Caki2 (cell line): Measurements from ENCODE around the gene ANKRD33B. TPM values are rescaled to one million over a fixed set of nuclear protein-coding genes. Genes with fewer than 3 reads are reported as not detected.

Source experiments
- DNase-seq: peaks from one replicate; pipeline ENCODE4 v3.0.0-alpha.2; 2015; ENCODE audit warnings: low read depth
- in situ Hi-C: cut with HindIII; loops from 2 replicates; pipeline ENCODE4 v1.10.0; 2016; ENCODE audit warnings: low sequenced_read_pairs, low pct_unique_long_range_greater_than_20kb, mixed read lengths
- total RNA-seq: library from RNA; depleted of rRNA; stranded (reverse); fragments of >200 nt; shearing (Covaris generic); gene quantifications from 2 replicates; pipeline ENCODE4 v1.2.3, GENCODE V29; 2014; ENCODE audit warnings: low replicate concordance

Gene ANKRD33B
- total RNA-seq, 1 experiment from 2014 or later: 9.3 TPM

GRCh38 chr5:10584714-10585517 is 21.0 kb downstream of the ANKRD33B start:
- in situ Hi-C loops: no loop called here
- no peak for DNase-seq

DNA sequence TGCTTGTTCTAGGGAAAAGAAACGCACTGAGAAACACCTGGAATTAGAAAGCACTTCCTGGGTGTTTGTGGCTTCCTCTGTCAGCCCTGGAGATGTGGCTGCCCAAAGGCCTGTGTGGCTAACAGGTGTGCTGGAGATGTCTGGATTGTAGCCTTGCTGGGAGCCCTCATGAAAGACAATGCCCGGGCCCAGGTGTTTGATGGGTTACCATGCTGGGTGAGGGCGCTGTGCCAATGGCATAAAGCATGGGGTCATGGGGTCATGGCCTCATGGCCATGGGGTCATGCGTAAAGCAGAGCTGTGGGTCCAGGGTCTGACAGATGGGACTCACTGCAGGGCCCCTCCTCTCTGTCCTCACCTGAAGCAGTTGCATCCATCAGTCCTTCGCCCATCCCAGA is 21.6 kb downstream of the ANKRD33B start:
- no peak for DNase-seq
- in situ Hi-C loops: no loop called here

DNA sequence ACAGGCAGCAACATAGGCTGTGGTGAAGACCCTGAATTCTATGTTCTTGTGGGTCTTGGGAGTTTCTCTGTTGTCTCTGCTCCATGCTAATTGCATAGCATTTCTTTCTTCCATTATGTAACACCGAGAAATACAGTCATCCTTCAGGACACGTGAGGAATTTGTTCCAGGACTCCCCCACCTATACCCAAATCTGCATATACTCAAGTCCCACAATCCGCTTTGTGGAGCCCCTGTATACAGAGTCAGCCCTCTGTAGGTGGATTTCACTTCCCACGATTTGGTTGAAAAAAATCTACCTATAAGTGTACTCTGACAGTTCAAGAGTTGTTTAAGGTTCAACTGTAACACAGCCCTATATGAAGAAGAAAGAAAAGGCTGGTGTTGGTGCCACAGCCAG is 22.1 kb downstream of the ANKRD33B start:
- in situ Hi-C loops: no loop called here
- no peak for DNase-seq

DNA sequence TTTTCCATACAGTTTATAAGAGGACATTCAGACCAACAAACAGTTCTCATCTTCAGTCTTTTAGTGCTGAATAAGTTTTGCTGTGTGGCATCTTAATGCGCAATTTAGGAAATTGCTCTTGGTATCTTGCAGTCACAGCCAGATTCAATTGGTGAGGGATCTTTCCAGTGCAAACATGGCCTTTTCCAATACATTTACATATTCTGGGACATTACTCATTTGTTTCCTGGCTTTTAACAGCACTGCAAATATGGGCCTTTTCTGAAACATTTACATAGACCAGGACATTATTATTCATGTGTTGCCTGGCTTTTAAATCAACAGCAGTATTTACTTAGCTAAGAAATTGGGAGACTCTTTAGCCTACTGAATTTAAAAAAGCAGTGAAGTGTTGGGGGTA is 22.7 kb downstream of the ANKRD33B start:
- DNase-seq: no peak
- in situ Hi-C loops: no loop called here

GRCh38 chr5:10588109-10588775 is 24.4 kb downstream of the ANKRD33B start:
- in situ Hi-C loops: no loop called here
- DNase-seq: no peak

DNA sequence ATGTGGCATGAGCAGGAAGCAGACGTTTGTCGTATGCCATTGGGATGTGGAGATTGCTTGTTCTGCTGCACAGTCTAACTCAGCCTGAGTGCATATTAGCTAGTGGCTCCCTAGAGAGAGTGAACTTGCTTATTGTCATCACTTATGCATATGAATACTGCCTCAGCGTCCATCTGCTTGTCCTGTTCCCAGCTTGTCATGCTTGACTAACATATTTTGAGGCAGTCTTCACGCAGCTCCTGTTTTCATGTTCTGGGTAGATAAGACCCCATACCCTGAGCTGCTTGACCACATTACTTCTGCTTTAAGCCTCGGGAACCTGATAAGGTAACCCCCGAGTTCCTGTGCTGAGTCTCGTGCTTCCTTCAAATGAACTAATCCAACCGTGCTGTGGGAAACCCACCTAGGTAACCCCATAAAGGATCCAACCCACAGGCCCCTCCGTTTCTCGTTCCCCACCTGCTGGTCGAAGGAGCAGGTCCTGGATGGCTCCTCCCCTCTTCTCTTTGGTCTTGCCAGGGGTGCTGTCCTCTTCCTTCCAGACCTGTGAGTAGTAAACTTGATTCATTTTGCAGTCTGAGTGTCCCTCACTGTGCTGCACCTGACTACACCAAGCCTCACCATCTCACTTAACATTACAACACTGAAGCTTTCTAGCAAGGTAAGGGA is 25.0 kb downstream of the ANKRD33B start:
- in situ Hi-C loops: no loop called here
- DNase-seq: no peak

- in situ Hi-C loops: no loop called here
These were observed 26.5 kb downstream of the ANKRD33B start for GRCh38 chr5:10590226-10590999.

DNA sequence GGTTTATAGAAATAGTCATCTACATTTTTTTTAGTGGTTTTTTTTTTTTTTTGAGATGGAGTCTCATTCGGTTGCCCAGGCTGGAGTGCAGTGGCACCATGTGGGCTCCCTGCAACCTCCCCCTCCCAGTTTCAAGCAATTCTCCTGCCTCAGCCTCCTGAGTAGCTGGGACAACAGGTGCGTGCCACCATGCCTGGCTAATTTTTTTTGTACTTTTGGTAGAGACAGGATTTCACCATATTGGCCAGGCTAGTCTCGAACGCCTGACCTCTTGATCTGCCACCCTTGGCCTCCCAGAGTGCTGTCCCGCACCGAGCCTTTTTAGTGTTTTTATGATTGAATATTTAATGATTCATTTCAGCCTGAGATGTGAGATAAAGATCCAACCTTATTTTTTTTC is 27.3 kb downstream of the ANKRD33B start:
- DNase-seq: no peak
- in situ Hi-C loops: no loop called here

More at GRCh38 chr5:10590226-10590999, 26.5 kb downstream of the ANKRD33B start:
- peak; percentile 74 for DNase-seq

DNA sequence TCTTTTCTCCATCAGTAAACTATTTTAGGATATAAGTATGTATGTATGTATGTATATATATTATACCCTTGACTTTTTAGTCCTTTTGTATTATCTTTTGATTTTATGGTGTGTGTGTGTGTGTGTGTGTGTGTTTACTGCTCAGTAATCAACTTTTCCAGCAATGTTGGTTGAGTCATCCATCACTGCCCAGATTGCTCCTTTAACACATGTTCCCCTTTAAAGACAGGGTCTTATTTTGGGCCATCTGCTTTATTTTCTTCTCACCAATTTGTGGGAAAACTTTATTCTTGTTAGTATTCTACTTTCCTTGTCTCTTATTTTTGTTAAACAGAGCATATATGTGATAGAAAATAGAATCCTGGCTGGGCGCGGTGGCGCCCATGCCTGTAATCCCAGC is 28.1 kb downstream of the ANKRD33B start:
- in situ Hi-C loops: no loop called here
- no peak for DNase-seq

DNA sequence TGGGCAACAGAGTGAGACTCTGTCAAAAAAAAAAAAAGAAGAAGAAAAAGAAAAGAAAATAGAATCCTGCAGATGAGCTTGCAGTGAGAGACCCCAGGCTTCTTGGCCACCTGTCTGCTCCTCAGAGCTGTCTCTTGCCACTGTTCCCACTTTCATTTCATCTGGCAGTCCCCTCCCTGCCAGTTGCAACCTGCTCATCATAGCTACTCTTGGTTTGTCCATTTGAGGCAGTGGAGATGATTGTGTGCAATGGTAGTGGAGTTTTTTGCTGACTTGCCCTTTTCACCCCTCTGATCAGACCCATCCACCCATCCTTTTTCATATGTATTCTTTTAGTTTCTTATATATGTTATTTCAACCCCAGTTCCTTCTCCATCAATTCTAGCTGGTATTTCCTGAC is 28.7 kb downstream of the ANKRD33B start:
- in situ Hi-C loops: no loop called here
- DNase-seq: no peak

DNA sequence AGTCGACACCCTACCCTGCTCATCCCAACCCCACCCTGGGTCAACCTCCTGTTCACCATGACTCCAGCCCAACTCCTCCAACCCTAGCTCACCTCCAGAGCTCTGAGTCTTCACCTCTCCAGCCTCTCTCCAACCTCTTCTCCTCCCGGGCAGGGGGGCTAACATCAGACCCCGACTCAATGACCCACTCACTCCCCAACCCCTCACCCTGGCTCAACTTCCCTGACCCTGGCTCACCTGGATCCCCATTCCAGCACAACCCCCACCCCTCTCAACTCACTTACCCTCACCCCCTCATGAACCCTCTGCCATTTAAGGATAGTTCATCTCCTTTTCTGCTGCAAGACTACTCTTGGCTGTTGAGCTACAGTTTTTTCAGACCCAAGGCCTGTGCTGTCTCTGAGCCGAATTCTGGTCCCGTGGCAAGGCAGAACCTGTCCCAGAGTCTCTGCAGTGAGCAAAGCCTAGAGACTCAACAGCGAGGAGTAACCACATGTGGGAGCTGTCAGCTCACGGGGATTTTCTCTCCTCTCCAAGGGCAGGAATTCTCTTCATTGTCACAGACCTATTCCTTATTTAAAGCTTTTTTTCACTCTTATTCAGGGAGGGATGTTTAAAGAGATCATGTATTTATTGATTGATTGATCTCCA is 29.8 kb downstream of the ANKRD33B start:
- in situ Hi-C loops: no loop called here

DNA sequence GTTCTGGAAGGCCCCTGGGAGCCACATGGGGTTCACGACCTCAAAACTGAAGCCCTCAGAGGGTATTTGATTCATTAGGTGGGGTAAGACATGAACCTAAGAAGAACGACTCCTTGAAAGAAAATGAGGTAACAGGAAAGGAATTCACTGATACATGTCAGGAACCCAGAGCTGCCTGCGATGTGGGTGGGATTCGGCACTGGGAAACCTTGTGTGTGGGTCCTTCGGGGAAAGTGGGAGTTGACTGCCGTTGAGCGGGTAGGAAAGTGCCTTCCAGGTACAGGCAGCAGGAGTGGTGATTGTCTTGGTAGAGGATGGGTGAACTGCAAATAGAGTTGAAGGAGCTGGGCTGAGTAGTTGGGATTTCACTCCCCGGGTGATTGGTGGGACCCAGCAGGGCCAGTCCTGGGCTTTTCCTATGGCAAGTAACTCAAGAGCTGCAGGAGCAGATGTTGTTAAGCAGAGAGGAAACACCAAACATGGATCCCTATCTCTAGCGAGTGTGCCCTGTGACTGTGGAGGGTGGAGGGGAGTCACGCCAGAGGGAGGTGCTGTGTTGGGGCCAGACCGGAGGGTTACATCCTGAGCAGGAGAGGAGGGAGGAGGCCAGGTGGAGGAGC is 30.8 kb downstream of the ANKRD33B start:
- in situ Hi-C loops: no loop called here
- DNase-seq: no peak

More for the DNA sequence above, 29.8 kb downstream of the ANKRD33B start:
- DNase-seq: no peak

DNA sequence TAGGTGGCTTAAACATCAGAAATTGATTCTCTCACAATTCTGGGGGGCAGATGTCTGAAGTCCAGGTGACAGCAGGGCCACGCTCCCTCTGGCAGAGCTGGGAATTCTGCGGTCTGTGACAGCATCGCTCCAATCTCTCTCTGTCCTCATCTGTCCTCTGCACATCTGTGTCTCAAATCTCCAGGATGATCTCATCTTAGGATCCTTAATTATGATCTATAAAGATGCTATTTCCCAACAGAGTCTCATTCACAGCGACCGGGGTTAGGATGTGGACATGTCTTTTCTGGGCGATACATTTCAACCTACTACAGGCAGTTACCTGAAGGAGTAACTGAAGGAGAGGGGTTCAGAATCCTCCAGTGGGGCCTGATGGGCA is 31.4 kb downstream of the ANKRD33B start:
- in situ Hi-C loops: no loop called here
- no peak for DNase-seq

DNA sequence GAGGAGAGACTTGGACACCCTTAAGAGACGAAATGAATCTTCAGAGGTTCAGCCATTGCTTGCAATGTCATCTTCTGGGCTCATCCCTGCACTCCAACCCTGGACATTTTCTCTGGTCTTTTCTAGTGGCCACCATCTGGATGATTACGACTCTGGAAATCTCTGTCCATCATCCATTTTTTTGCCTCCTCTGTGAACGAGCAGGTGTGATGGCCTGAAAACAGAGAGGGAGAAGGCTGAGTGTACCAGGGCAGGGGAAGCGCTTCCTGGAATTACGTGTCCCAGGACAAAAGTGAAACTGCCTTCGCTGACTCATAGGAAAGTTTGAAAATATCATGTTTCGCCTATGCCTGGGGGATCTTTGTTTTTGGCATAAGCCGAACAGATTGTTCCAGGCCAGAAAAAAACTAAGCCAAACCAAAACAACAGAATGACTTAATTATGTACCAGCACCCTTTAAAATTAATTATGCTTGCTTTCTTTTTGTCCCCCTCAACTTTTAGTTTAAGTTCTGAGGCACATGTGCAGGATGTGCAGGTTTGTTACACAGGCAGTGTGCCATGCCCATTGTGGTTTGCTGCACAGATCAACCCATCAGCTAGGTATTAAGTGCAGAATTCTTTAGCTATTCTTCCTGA is 31.9 kb downstream of the ANKRD33B start:
- DNase-seq: peak; percentile 75
- in situ Hi-C loops: no loop called here

DNA sequence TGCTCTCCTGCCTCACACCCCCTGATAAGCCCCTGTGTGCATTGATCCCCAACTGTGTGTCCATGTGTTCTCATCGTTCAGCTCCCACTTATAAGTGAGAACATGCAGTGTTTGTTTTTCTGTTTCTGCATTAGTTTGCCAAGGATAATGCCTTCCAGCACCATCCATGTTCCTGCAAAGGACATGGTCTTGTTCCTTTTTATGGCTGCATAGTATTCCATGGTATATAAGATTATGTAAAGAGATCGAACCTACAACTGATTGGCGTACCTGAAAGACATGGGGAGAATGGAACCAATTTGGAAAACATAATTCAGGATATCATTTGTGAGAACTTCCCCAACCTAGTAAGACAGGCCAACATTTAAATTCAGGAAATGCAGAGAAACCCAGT is 32.4 kb downstream of the ANKRD33B start:
- in situ Hi-C loops: no loop called here
- DNase-seq: no peak

GRCh38 chr5:10596886-10597451 is 33.1 kb downstream of the ANKRD33B start:
- DNase-seq: no peak
- in situ Hi-C loops: no loop called here

DNA sequence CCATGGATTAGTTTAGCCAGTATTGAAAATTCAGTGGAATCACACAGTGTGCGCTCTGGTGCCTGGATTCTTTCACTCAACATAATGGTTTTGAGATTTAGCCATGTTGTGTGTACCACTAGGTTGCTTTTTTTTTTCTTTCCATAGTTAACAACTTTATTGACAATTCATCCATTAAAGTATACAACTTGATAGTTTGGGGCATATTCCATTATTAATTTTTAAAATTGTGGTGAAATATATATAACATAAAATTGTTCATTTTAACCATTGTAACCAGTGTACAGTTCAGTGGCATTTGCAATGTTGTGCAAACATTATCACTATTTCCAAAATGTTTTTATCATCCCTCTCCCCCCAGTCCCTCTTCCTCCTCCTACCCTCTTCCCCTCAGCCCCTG is 35.2 kb downstream of the ANKRD33B start:
- no peak for DNase-seq
- in situ Hi-C loops: no loop called here
